GM18508 (cell line): ENCODE data around the gene LRP1B.

Experiments used
- ATAC-seq: cut with Tn5 transposase; IDR thresholded peaks from one replicate; pipeline ENCODE4 v1.9.1; 2021; ENCODE audit warnings: moderate number of reproducible peaks; ENCODE audit not compliant: insufficient read depth, unreplicated experiment

The LRP1B gene

DNA sequence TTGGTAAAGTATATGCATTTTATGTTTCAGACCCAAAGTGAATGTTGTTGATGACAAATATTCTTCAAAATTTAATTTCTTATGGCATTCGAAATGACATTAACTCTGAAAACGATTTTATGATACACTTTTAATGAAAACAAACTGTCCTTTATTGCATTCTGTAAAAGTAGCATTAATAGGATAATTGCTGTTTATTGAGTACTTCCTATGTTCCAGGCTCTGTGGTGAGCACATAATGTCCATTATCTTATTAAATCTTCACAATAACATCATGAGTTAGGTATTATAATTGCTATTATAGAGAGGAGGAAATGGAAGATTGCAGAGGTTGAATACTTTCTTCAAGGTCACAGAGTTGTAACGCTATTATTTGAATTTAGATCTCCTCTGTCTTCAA, 638.0 kb downstream of the LRP1B start:
- no peak for ATAC-seq

DNA sequence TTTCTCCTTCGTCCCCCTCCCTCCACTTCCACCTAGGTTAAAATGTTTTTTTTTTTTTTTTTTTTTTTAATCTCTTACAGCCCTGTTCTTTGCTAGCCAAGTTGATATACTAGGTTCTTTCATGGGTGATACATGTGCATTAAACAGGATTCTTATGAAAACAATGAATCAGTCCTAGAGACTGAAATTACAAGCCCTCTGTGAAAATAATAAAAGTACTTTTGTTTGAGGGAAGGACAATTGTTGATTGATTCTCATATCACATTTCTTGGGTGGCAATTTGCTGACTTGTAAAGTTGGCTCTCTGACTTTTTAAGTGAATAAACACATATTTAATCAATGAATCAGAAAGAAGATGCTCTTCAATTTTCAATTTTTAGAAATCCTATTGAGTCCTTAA, 639.9 kb downstream of the LRP1B start:
- no peak for ATAC-seq

DNA sequence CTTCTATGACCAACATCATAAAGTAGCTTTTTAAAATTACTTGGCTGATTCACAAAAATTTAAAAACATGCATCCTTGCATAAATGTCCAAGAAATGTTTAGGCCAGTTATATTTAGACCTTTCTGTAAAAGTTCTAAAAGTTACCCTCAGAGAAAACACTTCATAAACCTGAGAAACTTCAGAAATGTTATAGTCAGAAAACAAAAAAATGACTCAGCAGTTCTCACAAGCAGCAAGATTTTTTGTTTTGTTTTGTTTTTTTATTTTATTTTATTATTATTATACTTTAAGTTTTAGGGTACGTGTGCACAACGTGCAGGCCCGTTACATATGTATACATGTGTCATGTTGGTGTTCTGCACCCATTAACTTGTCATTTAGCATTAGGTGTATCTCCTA, 648.1 kb downstream of the LRP1B start:
- ATAC-seq, result no peak

DNA sequence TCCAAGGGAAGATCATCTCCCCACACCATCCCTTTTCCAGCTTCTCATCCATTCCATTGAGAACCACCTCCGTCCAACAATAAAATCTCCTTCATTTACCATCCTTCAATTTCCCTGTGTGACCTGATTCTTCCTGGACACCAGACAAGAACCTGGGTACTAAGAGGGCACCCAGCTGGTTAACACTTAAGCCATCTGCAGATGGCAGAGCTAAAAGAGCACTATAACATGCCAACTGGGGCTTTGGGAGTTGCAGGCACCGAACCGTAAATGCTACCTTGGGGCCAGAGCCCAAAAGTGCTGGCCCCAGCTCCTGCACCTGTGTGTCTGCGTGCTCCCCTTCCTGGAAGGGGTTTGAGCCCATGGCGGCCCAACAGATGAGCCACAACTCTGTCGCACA, 655.0 kb downstream of the LRP1B start:
- no peak for ATAC-seq

DNA sequence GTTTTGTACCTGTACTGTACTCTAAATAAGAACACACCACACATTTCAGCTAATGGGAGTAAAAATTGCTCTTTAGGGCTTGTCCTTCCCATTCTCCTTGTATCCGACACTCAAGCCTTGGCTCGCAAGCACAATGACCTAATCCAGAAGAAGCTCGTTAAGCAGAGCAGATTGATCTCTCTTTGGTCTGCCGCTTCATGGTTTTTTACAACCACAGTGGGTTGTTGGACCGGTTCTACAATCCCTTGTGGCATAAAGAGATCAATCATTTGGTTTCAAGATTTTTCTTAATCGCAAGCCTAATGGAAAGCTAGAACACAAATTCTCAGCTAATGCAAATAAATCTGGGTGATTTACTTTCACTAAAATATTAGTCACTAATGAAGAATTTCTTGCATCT, 662.1 kb downstream of the LRP1B start:
- no peak for ATAC-seq

DNA sequence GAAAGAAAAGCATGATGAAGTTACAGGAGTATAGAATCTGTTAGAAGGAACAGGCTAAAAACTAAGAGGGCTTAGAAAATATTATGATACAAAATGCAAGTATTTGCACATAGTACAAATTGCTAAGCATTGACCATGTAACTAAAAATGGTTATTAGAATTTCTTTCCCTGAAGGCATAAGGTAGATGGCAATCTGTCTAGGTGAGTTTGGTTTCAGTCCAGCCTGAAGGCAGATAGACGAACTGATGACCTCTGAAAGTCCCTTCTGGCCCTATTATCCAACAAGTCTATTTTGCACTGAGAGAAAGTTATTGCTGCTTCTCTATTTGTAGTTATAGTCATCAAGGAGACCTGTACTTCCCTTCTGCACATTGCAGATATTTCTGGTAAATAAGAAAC, 663.5 kb downstream of the LRP1B start:
- ATAC-seq, result no peak

DNA sequence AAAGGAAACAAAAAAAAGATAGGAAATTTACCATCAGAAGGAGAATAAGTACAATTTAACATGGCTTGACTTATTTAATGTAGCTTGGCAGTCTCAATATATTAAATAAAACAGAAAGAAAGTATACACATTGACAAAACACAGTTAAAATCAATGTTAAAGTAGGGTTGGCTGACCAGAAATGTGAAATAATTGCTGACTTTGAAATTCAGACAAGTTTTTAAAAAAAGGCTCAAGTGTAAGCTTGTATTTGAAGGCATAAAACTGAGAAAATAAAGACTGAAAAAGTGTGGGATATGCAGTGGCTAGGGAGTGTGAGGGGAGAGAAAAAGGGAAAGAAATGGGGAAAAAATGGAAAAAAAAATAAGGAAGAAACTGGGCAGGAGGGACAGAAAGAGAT, 665.8 kb downstream of the LRP1B start:
- no peak for ATAC-seq

DNA sequence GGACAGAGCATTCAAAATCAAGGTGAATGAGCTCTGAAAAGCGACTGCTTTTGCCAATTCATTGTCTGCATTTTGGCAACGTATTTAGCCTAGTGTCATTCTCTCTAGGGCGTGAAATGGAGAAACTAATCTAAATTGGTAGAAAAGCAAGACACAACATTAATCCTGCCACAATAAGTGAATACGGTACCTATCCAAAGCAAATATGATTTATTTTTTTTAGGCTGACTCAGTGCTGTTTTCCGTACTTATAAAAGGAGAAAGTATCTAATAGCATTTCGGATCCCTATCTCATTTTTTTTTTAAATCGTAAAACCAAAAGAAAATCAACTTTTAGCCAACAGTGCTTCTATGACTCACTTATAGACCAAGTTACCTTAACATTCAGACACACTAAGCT, 672.5 kb downstream of the LRP1B start:
- ATAC-seq, result no peak

DNA sequence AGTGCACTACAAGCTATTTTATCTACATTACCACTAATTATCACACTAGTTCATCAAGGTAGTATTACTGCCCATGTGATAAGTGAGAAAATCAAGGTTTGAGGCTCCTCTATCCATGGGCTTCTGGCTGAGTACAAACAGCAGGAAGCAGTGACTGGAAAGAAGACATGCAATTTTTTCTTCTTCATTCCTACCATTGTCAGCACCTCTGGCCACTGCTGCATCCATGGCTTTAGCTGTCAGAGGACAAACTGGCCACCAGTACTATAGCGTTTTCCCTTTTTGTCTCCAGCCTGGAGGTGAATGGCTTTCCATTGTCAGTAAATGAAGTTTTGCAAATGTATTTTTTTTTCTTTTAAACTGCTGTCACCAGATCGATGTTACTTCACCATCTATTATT, 674.9 kb downstream of the LRP1B start:
- no peak for ATAC-seq

DNA sequence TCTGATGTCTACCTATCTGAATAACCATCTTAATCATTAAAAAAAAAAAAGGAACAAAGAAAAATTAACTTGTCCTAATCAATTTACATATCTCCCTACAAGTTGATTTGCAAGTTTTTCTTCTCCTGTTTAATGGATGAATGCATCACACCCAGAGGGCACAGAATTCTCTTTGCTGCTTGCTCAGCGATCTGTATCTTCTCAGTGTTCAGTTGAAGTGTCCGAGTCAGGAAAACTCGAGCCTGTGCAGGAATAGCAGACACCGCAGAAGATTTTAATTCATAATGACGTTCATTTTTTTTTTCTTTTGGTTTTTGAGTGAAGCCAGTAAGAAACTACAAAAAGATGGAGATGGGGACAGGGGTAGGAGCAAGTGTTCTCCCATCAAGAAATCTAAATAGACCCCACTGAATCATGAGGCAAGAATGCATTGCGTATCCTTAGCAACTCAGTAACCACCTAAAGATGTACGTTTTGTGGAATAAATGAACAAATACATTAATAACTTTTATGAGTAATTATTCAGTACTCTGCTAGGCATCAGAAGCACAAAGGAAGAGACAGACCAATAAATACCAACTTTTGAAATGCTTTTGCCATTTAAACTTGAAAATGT, 675.5 kb downstream of the LRP1B start:
- no peak for ATAC-seq

DNA sequence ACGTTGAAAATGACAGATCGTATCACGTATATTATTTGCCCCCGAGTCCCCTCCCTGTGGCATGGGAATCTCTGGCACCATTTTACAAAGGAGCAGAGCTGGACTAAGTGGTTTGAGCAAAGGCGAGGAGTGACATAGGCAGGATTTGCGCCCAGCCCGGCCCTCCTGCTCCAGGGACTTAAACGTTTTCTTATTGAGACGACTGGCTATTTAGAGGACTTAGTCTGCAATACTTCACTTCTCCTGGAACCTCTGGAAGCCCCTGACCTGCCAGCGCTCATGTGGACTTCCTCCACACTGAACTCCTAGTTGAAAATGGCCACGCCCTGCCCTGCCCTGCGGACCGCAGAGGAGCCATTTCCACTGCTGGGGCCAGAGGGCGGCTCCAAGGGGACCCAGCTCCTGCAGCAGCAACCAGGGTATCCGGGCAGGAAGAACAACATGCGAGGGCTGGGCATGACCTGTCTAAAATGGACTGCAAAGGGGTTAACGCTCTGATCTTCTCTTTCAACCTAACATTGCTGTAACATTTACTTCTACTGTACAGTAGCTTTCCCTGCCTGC, 690.7 kb downstream of the LRP1B start:
- no peak for ATAC-seq

DNA sequence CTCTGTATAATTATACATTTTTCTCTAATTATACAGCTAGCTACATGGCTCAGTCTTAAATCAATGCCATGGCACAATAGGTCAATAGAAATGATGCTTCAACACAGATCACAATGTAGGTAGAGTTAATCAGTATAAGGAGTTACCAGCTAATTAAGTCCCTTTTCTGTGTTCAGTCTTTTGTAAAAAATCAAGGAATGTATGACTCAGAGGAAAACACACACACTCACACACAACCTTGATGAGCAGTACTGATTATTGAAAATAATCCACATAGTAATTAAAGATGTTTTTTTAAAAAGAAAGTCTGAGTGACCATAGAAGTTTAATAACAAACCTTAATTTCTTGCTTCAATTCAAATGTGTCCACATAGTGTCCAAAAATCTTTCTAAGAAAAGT, 691.3 kb downstream of the LRP1B start:
- ATAC-seq, result no peak

DNA sequence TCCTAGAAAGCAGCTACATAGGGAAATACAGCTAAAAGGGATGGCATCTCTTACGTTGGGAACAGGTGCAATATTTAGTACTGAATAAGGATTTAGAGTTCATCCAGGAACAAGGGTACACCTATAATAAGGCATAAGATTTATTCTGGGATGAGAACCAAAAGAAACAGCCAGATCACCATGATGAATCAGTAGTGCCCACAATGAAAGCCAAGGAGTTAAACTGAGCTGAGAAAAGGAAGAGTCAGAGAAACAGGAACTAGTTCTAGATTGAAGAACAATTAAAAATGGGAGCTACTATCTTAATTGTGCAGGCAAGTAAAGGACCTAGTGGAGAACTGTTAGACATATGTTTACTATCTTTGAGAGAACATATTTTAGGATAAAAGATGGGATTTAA, 692.3 kb downstream of the LRP1B start:
- no peak for ATAC-seq

DNA sequence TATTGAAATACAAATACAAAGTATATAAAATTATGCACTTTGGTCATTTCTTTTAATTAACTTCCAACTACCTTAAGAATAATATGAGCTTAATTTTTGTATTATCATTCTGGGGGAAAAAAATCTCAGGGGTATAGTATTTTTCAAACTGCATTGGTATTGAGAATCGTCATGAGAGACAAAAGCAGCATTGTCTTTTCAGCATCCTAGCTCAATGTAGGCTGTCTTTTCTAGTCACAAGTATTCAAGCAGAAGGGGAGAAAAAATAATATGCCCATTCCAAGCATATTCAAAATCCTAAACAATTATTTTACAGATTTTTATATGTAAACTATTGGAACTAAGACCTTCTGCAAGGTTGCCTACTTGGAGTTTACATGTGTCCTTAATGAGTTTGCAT, 693.3 kb downstream of the LRP1B start:
- no peak for ATAC-seq

DNA sequence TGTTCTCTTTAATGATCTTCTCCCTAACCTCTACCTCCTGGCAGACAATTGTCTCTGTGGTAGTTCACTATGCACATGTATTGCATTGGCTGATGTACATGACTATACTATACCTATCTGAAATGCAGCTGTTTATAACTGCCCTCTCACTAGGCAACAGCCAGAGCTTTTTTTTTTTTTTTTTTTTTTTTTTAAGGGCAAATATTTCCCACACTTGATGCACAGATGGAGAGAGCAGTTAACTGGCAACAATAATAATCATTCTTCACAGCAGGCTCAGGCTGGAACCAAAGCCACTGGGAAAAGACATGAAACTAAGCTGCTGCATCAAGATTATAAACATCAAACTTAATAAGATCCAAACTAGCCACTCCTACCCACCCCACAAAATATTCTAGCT, 707.7 kb downstream of the LRP1B start:
- ATAC-seq, result no peak

DNA sequence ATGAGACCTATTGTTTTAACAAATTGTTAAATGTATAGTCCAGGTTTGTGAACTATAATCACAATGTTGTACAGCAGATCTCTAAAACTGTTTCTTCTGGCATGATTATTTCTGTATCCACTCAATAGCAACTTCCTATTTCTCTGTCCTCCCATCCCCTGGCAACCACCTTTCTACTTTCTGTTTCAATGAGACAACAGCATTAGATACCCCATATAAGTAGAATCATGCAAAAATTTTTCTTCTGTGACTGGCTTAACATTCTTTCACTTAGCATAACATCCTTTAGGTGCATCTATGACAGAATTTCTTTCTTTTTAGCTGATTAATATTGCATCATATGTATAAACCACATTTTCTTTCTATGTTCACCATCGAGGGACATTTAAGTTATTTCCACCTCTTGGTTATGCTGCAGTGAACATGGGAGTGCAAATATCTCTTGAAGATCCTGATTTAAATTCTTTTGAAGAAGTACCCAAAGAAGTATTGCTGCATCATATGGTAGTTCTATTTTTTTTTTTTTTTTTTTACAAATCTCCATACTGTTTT, 713.5 kb downstream of the LRP1B start:
- no peak for ATAC-seq

DNA sequence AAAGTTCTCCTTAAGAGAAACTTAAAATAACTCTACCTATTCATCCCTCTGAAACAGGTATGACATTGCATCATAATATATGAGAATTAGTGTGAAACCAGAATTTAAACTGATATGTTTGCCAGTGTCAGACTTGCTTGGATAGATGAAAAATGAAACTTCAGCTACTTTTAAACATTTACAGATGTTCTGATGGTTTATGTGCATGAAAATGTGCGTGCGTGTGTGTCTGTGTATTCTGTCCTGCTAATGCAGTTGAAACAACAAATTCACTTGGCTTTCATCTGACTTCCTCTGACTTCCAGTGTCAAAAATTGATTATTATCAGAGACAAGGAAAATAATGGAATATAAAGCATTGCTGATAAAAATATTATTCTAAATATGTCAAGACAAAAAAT, 719.4 kb downstream of the LRP1B start:
- ATAC-seq, result no peak

DNA sequence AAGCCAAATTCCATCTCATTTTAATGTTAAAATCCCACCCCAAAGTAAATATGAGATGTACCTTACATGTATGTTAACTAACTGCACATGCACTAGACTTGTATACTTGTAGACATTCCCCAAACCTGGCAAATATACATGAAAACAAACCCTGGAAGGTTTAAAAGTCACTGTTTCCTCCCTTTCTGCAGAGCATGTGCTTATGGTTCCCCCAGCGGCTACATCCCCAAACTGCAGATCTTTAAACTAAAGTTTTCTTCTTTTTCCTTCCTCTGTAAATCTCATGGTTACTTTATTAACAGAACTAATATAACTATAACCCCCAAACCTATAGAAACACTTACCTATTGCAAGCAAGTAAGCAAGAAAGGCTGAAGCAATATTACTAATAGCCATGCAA, 731.5 kb downstream of the LRP1B start:
- no peak for ATAC-seq

DNA sequence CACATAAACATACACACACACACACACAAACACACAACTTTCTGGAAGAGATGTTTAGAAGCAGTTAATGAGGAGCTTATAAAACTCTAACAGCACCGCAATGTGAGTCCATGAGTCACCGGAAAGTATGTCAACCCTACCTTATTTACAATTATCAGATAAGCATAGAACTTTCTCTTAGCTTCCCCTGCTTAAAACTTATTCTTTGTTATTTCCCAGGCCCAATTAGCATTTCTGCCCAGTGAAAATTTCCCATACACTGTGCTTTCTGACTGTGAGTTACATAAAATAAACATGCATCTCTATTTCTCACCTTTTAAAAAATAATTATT, 737.6 kb downstream of the LRP1B start:
- ATAC-seq, result no peak

DNA sequence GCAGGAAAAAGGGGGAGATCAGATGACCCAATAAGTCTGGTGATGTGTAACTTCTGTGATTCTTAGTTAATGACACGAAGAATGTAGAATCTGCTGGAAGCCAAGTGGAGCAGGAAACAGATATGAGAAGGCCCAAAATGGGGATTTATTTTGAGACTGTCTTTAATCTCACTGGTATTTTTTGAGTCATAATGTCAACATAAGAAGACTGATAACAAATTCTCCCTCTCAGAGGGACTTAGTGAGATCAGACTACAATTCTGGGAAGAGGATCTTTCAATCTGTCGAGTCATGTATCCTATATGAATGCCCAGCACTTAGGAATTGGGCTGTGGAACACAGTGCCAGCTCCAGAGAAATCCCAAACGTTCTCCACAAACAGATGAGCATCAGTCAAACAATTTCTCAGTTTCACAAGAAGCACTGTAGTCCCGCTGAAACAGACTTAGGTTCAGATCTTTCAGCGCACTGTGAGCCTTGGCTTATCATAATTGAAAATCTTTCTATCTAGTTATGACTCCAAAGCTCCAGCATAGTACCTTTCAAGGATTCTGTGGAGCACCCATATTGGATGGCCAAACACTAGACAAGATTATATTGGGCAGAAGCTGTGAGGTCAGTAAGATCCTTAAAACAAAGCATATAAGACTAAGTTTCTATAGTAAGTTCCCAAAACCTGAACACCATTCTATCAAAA, 738.2 kb downstream of the LRP1B start:
- ATAC-seq, result no peak

DNA sequence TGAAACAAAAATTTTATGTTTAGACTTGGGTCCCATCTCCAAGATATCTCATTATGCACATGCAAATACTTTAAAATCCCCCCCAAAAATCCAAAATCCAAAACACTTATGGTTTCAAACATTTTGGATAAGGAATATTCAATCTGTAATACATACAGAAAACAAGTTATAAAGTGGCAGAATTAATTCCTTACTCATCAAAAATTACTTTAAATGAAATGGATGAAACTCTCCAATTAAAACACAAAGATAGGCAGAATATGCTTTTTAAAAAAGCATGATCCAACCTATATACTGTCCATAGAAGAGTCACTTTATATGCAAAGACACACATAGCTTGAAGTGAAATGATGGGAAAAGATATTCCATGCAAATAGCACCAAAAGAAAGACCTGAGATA, 744.6 kb downstream of the LRP1B start:
- ATAC-seq, result no peak

DNA sequence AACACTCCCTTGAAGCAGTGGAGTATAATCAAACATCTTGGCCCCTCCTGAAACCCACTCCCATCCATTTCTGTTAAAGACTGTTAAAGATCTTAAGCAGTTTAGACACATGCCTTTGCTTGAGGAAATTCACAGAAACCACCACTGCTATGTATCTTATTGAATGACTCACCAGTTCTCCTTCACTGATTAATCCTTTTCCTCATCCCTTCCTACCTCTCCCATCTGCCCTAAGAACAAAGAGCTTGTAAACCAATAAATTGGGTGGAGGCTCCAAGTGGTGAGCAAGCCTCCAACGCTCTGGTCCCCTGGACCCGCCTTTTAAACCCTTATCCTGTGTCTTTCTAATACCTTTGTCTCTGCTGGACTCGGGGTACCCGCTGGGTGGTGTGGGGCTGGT, 746.1 kb downstream of the LRP1B start:
- ATAC-seq, result no peak
